ENCODE data around the gene CXCL1. TPM values are rescaled to one million over a fixed set of nuclear protein-coding genes. Genes with fewer than 3 reads are reported as not detected.

Gene CXCL1
- total and polyA plus RNA-seq, 2 donors (not counting 1 experiment from before 2014, with no cell fraction given) = 0.24 TPM; not detected in 1

DNA sequence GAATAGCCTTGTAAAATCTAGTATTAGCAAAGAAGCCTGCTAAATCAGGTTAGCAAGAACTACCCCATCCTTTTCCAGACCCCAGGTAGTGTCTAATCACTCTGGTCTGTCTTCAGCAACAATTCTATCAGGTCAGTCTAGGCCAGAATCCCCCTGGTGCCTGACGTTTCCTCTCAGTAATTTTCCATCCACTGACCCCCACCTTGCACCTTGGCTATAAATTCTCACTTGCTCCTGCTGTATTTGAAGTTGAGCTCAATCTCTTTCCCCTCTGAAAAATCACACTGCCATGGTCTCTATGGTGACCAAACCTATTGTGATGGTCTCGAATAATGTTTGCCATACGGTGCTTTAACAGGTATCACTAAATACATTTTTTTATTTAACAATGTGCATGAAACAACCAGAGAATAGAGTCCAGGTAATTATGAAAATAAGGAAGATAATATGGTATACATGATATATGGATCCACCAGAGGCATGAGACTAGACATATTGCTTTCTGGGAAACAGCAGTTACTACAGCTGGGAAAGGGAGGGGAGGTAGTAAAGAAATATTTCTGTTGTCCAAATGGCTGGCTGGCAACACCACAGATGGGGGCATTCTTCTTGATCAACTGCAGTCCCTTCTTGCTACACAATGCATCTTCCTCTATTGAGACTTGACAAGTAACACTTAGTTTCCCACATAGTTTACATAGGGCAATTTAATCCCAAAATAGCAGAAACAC is 33.8 kb downstream of the CXCL1 start:
- H3K27ac ChIP-seq (ENCODE audit: low read length in 2 of 2) = no peak overlapping the region
- peaks cover 6% of the 10 kb centered on the region for H3K27me3 Mint-ChIP-seq
- ChIA-PET POLR2A (no interaction called here), CTCF (no interaction called here)
- no peak for TF ChIP-seq EZH2 (IDR thresholded peaks at IDR 0.05; ENCODE audit: borderline replicate concordance, insufficient read depth, low read depth, low read length, poor library complexity, severe bottlenecking)
- TF ChIP-seq, protein P1, sequence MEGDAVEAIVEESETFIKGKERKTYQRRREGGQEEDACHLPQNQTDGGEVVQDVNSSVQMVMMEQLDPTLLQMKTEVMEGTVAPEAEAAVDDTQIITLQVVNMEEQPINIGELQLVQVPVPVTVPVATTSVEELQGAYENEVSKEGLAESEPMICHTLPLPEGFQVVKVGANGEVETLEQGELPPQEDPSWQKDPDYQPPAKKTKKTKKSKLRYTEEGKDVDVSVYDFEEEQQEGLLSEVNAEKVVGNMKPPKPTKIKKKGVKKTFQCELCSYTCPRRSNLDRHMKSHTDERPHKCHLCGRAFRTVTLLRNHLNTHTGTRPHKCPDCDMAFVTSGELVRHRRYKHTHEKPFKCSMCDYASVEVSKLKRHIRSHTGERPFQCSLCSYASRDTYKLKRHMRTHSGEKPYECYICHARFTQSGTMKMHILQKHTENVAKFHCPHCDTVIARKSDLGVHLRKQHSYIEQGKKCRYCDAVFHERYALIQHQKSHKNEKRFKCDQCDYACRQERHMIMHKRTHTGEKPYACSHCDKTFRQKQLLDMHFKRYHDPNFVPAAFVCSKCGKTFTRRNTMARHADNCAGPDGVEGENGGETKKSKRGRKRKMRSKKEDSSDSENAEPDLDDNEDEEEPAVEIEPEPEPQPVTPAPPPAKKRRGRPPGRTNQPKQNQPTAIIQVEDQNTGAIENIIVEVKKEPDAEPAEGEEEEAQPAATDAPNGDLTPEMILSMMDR (IDR thresholded peaks at IDR 0.05) = no peak
- no peaks in the 10 kb centered on the region for H3K4me1 Mint-ChIP-seq
- no peak overlapping the region for H2AFZ ChIP-seq (ENCODE audit: insufficient read depth, low read depth, low read length, poor library complexity, severe bottlenecking)
- H3K27ac Mint-ChIP-seq = no peak overlapping the region
- no peak overlapping the region for H3K4me3 ChIP-seq (ENCODE audit: control extremely low read depth in 1 of 5, extremely low read depth in 1 of 5, insufficient read depth in 1 of 5, low read depth in 2 of 5, low read length in 4 of 5)
- no peaks in the 10 kb centered on the region for H4K20me1 ChIP-seq (ENCODE audit: control insufficient read depth, insufficient read depth, low read length, poor library complexity, severe bottlenecking)
- no peaks in the 10 kb centered on the region for H3K9me3 Mint-ChIP-seq (ENCODE audit: insufficient read depth)
- no peak overlapping the region for H3K9ac ChIP-seq (ENCODE audit: low read length)
- no peaks in the 10 kb centered on the region for H3K27me3 ChIP-seq (replicated peaks in 1 of 4; ENCODE audit: control extremely low read depth in 1 of 4, control insufficient read depth in 3 of 4, insufficient read depth in 4 of 4, low read length in 3 of 4)
- H3K36me3 ChIP-seq (replicated peaks in 1 of 2; ENCODE audit: control extremely low read depth in 1 of 2, control insufficient read depth in 1 of 2, extremely low read depth in 1 of 2, insufficient read depth in 2 of 2, low read length in 1 of 2) = no peaks in the 10 kb centered on the region
- H3K4me3 Mint-ChIP-seq = no peak overlapping the region
- H3K4me1 ChIP-seq (ENCODE audit: control insufficient read depth in 2 of 2, insufficient read depth in 2 of 2, low read length in 2 of 2) = no peaks in the 10 kb centered on the region
- no peak for DNase-seq
- no peaks in the 10 kb centered on the region for H3K79me2 ChIP-seq (ENCODE audit: control insufficient read depth, insufficient read depth, low read length)
- intact Hi-C loops (cut with micrococcal nuclease) = no loop called here
- WGBS (ENCODE audit: insufficient coverage) = 50% methylated on average over 1 of the region's 3 CpGs
- no peak overlapping the region for H3K4me2 ChIP-seq (replicated peaks; ENCODE audit: low read depth, low read length, poor library complexity, severe bottlenecking)
- H3K9me3 ChIP-seq (ENCODE audit: control extremely low read depth in 1 of 3, control insufficient read depth in 2 of 3, insufficient read depth in 1 of 3, low read length in 2 of 3) = peaks cover 0 to 4% (median 0%) of the 10 kb centered on the region in 3 donors
- ATAC-seq (ENCODE audit: low read depth) = no peak

DNA sequence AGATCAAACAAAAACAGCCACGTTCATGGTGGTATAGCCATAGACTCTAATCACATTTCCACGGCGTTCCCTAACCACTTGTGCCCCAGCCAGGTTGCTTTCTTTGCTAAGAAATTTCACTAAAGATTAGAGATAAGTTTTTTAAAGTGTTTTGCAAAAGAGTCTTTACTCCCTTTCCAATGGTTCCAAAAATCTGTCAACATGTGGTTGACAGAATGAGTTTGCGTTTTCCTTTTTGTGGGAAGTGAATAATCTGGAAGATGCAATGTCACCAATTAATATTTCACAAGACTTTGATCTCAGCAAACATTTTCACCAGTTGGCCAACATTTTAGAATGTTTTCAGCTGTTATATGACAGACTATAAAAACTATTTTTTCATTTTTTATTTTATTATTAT is 35.3 kb downstream of the CXCL1 start:
- H3K4me1 ChIP-seq (ENCODE audit: control insufficient read depth in 2 of 2, insufficient read depth in 2 of 2, low read length in 2 of 2) = no peaks in the 10 kb centered on the region
- H3K79me2 ChIP-seq (ENCODE audit: control insufficient read depth, insufficient read depth, low read length) = no peaks in the 10 kb centered on the region
- CTCF ChIA-PET = no interaction called here
- H3K4me2 ChIP-seq (replicated peaks; ENCODE audit: low read depth, low read length, poor library complexity, severe bottlenecking) = no peak overlapping the region
- no peak overlapping the region for H2AFZ ChIP-seq (ENCODE audit: insufficient read depth, low read depth, low read length, poor library complexity, severe bottlenecking)
- H3K27me3 Mint-ChIP-seq = peaks cover 6% of the 10 kb centered on the region
- no peaks in the 10 kb centered on the region for H3K27me3 ChIP-seq (replicated peaks in 1 of 4; ENCODE audit: control extremely low read depth in 1 of 4, control insufficient read depth in 3 of 4, insufficient read depth in 4 of 4, low read length in 3 of 4)
- H3K4me1 Mint-ChIP-seq = no peaks in the 10 kb centered on the region
- no peak overlapping the region for H3K27ac ChIP-seq (ENCODE audit: low read length in 2 of 2)
- no CpG with 5 or more reads among the region's 4 CpGs for whole genome bisulfite sequencing (ENCODE audit: insufficient coverage)
- no peak for TF ChIP-seq EZH2 (IDR thresholded peaks at IDR 0.05; ENCODE audit: borderline replicate concordance, insufficient read depth, low read depth, low read length, poor library complexity, severe bottlenecking)
- TF ChIP-seq, protein P1 (IDR thresholded peaks at IDR 0.05) = no peak
- peaks cover 0 to 4% (median 0%) of the 10 kb centered on the region in 3 donors for H3K9me3 ChIP-seq (ENCODE audit: control extremely low read depth in 1 of 3, control insufficient read depth in 2 of 3, insufficient read depth in 1 of 3, low read length in 2 of 3)
- no peaks in the 10 kb centered on the region for H4K20me1 ChIP-seq (ENCODE audit: control insufficient read depth, insufficient read depth, low read length, poor library complexity, severe bottlenecking)
- H3K9me3 Mint-ChIP-seq (ENCODE audit: insufficient read depth) = no peaks in the 10 kb centered on the region
- POLR2A ChIA-PET = no interaction called here
- no peak overlapping the region for H3K9ac ChIP-seq (ENCODE audit: low read length)
- H3K27ac Mint-ChIP-seq = no peak overlapping the region
- H3K4me3 Mint-ChIP-seq = no peak overlapping the region
- H3K36me3 ChIP-seq (replicated peaks in 1 of 2; ENCODE audit: control extremely low read depth in 1 of 2, control insufficient read depth in 1 of 2, extremely low read depth in 1 of 2, insufficient read depth in 2 of 2, low read length in 1 of 2) = no peaks in the 10 kb centered on the region
- no peak overlapping the region for H3K4me3 ChIP-seq (ENCODE audit: control extremely low read depth in 1 of 5, extremely low read depth in 1 of 5, insufficient read depth in 1 of 5, low read depth in 2 of 5, low read length in 4 of 5)
- intact Hi-C loops (cut with micrococcal nuclease) = no loop called here
- ATAC-seq (ENCODE audit: low read depth) (no peak), DNase-seq (no peak)
